Suprapubic skin (tissue), 4 donors: ENCODE results near the gene RAB13. TPM values are rescaled to one million over a fixed set of nuclear protein-coding genes. Genes with fewer than 3 reads are reported as not detected.

Experiments used
- DNase-seq, 2 donors: peaks; one replicate each; pipeline ENCODE4 v3.0.0-alpha.2; 2019; ENCODE audit warnings: low spot score in 2 of 2
- H3K27ac ChIP-seq: fragments of 200-600 bp; sonication (generic); one replicate; pipeline ENCODE4 v1.5.1; 2019
- H3K27me3 ChIP-seq: fragments of 200-600 bp; sonication (generic); one replicate; pipeline ENCODE4 v1.5.1; 2019
- H3K36me3 ChIP-seq: fragments of 200-600 bp; sonication (generic); one replicate; pipeline ENCODE4 v1.5.1; 2019
- H3K4me1 ChIP-seq: fragments of 200-600 bp; sonication (generic); one replicate; pipeline ENCODE4 v1.5.1; 2019
- H3K4me3 ChIP-seq: fragments of 200-600 bp; sonication (generic); one replicate; pipeline ENCODE4 v1.5.1; 2019; ENCODE audit warnings: mild to moderate bottlenecking
- H3K9me3 ChIP-seq: fragments of 200-600 bp; sonication (generic); one replicate; pipeline ENCODE4 v1.5.1; 2019
- EP300 ChIP-seq: sonication (generic); formaldehyde crosslinking; IDR thresholded peaks from one replicate; pipeline ENCODE4 v1.6.1; 2017; ENCODE audit warnings: antibody characterized with exemption
- POLR2A ChIP-seq, 2 donors: fragments of 450-650 bp; IDR thresholded peaks; one replicate each; pipeline ENCODE4 v1.6.1; 2017; ENCODE audit warnings: antibody characterized with exemption in 2 of 2, mild to moderate bottlenecking in 2 of 2, moderate library complexity in 2 of 2
- POLR2AphosphoS5 ChIP-seq, 3 donors: sonication (generic); formaldehyde crosslinking; IDR thresholded peaks; one replicate each; pipeline ENCODE4 v1.6.1; 2017; ENCODE audit warnings: antibody characterized with exemption in 3 of 3
- WGBS: methylation state at CpG from one replicate; pipeline ENCODE4 v1.1.5; 2018; 5-methylcytosine and 5-hydroxymethylcytosine counted together
- total RNA-seq, 4 donors: library from RNA; depleted of rRNA; stranded (reverse); fragments of >200 nt; gene quantifications; one replicate each; pipeline ENCODE4 v1.1.0, GENCODE V29; 2016
- TF ChIP-seq, protein P1 (sequence below), 2 donors: fragments of 200-600 bp in 1 of 2; fragments of 450-650 bp in 1 of 2; sonication (generic) in 1 of 2; IDR thresholded peaks; one replicate each; pipeline ENCODE4 v1.5.1; 2016 to 2019; ENCODE audit warnings: antibody characterized with exemption in 2 of 2, mild to moderate bottlenecking in 1 of 2, moderate library complexity in 1 of 2

The RAB13 gene
- total RNA-seq, 4 donors from 2014 or later = 13.5 to 26.3 (median 23.4) TPM

GRCh38 chr1:153962088-153963029 lies 23.8 kb downstream of the RAB13 start:
- Histone ChIP-seq H3K27me3 (no peaks in the 10 kb centered on the region), H3K27ac (peak overlapping the region; percentile 95), H3K36me3 (peaks cover 16% of the 10 kb centered on the region), H3K9me3 (no peaks in the 10 kb centered on the region), H3K4me1 (peaks cover 72% of the 10 kb centered on the region), H3K4me3 (peak overlapping the region; percentile 70)
- WGBS = 16% methylated on average over 8 of the region's 16 CpGs
- DNase-seq = no peak
- TF ChIP-seq EP300 (no peak), POLR2A (IDR thresholded peaks at IDR 0.05) (no peak), POLR2AphosphoS5 (IDR thresholded peaks at IDR 0.05) (no peak)
- TF ChIP-seq, protein P1, sequence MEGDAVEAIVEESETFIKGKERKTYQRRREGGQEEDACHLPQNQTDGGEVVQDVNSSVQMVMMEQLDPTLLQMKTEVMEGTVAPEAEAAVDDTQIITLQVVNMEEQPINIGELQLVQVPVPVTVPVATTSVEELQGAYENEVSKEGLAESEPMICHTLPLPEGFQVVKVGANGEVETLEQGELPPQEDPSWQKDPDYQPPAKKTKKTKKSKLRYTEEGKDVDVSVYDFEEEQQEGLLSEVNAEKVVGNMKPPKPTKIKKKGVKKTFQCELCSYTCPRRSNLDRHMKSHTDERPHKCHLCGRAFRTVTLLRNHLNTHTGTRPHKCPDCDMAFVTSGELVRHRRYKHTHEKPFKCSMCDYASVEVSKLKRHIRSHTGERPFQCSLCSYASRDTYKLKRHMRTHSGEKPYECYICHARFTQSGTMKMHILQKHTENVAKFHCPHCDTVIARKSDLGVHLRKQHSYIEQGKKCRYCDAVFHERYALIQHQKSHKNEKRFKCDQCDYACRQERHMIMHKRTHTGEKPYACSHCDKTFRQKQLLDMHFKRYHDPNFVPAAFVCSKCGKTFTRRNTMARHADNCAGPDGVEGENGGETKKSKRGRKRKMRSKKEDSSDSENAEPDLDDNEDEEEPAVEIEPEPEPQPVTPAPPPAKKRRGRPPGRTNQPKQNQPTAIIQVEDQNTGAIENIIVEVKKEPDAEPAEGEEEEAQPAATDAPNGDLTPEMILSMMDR (IDR thresholded peaks at IDR 0.05) = no peak

DNA sequence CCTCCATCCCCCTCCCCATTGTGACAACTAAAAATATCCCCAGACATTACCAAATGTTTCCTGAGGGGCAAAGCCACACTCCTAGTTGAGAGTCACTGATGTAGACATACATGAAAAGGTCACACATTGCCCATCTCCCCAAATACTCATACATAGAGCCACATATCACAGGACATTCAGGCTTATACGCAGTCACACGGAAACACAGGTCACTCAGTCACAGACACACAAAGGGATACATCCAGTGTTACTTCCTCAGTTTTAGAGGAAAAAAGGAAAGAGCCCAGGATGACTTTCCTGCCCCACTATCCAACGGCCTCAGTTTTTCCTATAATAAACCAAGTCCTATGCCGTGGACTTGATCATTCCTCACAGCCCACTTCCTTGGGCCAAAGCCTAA lies 24.7 kb downstream of the RAB13 start:
- Histone ChIP-seq H3K27me3 (no peaks in the 10 kb centered on the region), H3K36me3 (peaks cover 16% of the 10 kb centered on the region), H3K27ac (peak overlapping the region; percentile 95), H3K9me3 (no peaks in the 10 kb centered on the region), H3K4me3 (peak overlapping the region; percentile 70), H3K4me1 (peaks cover 77% of the 10 kb centered on the region)
- DNase-seq = no peak
- TF ChIP-seq, protein P1 (IDR thresholded peaks at IDR 0.05) = no peak
- TF ChIP-seq POLR2AphosphoS5 (IDR thresholded peaks at IDR 0.05) = no peak
- TF ChIP-seq EP300 = no peak
- no peak for TF ChIP-seq POLR2A (IDR thresholded peaks at IDR 0.05)
- WGBS = 68% methylated on average over 4 of the region's 4 CpGs

DNA sequence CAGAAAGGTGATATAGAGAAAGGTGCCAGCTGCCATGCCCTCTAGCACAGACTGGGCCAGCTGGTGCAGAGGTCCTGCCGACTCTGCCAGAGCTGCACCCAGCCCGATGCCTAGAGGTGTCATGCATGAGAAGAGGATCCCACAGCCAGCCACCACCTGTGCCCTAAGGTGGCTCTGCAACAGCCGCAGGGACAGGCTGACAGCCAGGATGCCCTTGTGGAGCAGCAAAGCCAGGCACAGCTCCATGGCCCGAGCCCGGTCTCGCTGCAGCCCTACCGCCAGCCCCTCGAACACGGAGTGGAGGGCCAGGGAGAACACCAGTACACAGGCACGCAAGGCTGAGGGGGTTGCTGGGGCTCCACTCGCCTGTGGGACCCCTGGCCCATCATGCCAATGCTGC lies 25.9 kb downstream of the RAB13 start:
- WGBS = 75% methylated on average over 8 of the region's 11 CpGs
- Histone ChIP-seq H3K4me1 (peaks cover 77% of the 10 kb centered on the region), H3K27me3 (no peaks in the 10 kb centered on the region), H3K36me3 (peaks cover 16% of the 10 kb centered on the region), H3K4me3 (no peak overlapping the region), H3K9me3 (no peaks in the 10 kb centered on the region), H3K27ac (peak overlapping the region; percentile 92)
- no peak for TF ChIP-seq POLR2A (IDR thresholded peaks at IDR 0.05)
- no peak for TF ChIP-seq POLR2AphosphoS5 (IDR thresholded peaks at IDR 0.05)
- no peak for TF ChIP-seq EP300
- TF ChIP-seq, protein P1 (IDR thresholded peaks at IDR 0.05) = no peak
- DNase-seq = no peak

GRCh38 chr1:153959454-153959853 lies 26.7 kb downstream of the RAB13 start:
- Histone ChIP-seq H3K27me3 (no peaks in the 10 kb centered on the region), H3K4me3 (no peak overlapping the region), H3K9me3 (no peaks in the 10 kb centered on the region), H3K36me3 (peaks cover 22% of the 10 kb centered on the region), H3K27ac (peak overlapping the region; percentile 92), H3K4me1 (peaks cover 76% of the 10 kb centered on the region)
- WGBS = 60% methylated on average over 3 of the region's 3 CpGs
- no peak for DNase-seq
- TF ChIP-seq, protein P1 (IDR thresholded peaks at IDR 0.05) = no peak
- no peak for TF ChIP-seq POLR2AphosphoS5 (IDR thresholded peaks at IDR 0.05)
- TF ChIP-seq EP300 = no peak
- TF ChIP-seq POLR2A (IDR thresholded peaks at IDR 0.05) = no peak

GRCh38 chr1:153958961-153959260 lies 27.2 kb downstream of the RAB13 start:
- peaks cover 27% of the 10 kb centered on the region for H3K36me3 ChIP-seq
- no peak for TF ChIP-seq POLR2AphosphoS5 (IDR thresholded peaks at IDR 0.05)
- TF ChIP-seq, protein P1 (IDR thresholded peaks at IDR 0.05) = no peak
- no peak for TF ChIP-seq POLR2A (IDR thresholded peaks at IDR 0.05)
- TF ChIP-seq EP300 = no peak
- no peak for DNase-seq
- H3K27ac ChIP-seq = peak overlapping the region; percentile 92
- H3K4me3 ChIP-seq = peak overlapping the region; percentile 96
- H3K27me3 ChIP-seq = no peaks in the 10 kb centered on the region
- H3K4me1 ChIP-seq = peaks cover 71% of the 10 kb centered on the region
- WGBS = 14% methylated on average over 4 of the region's 4 CpGs
- no peaks in the 10 kb centered on the region for H3K9me3 ChIP-seq
